Sigmoid colon (tissue), 7 donors: ENCODE measurements around the gene C10orf62. TPM values are rescaled to one million over a fixed set of nuclear protein-coding genes. Genes with fewer than 3 reads are reported as not detected.

Experiments used
- DNase-seq: peaks from one replicate; pipeline ENCODE4 v3.0.0-alpha.2; 2019
- H3K27ac ChIP-seq, 4 donors: fragments of 200-600 bp; sonication (generic); one replicate each; pipeline ENCODE4 v1.5.1; 2016 to 2019; ENCODE audit warnings: mild to moderate bottlenecking in 1 of 4
- H3K27me3 ChIP-seq, 3 donors: fragments of 200-600 bp; sonication (generic); one replicate each; pipeline ENCODE4 v1.5.1; 2019; ENCODE audit warnings: mild to moderate bottlenecking in 1 of 3
- H3K36me3 ChIP-seq, 4 donors: fragments of 200-600 bp; sonication (generic); one replicate each; pipeline ENCODE4 v1.5.1; 2016 to 2019
- H3K4me1 ChIP-seq, 4 donors: fragments of 200-600 bp; sonication (generic); one replicate each; pipeline ENCODE4 v1.5.1; 2017 to 2019
- H3K4me3 ChIP-seq, 4 donors: fragments of 200-600 bp; sonication (generic); one replicate each; pipeline ENCODE4 v1.5.1; 2017 to 2019; ENCODE audit warnings: mild to moderate bottlenecking in 2 of 4, moderate library complexity in 1 of 4
- H3K9me3 ChIP-seq, 4 donors: fragments of 200-600 bp in 3 of 4; sonication (generic) in 3 of 4; one replicate each; pipeline versions ENCODE4 v1.5.1 to v1.6.1; 2013 to 2019
- EP300 ChIP-seq, 4 donors: sonication (generic); formaldehyde crosslinking; IDR thresholded peaks; one replicate each; pipeline ENCODE4 v1.6.1; 2017; ENCODE audit warnings: antibody characterized with exemption in 4 of 4
- POLR2A ChIP-seq, 2 donors: fragments of 450-650 bp; IDR thresholded peaks; one replicate each; pipeline ENCODE4 v1.6.1; 2016; ENCODE audit warnings: antibody characterized with exemption in 2 of 2, mild to moderate bottlenecking in 2 of 2, moderate library complexity in 2 of 2
- POLR2AphosphoS5 ChIP-seq, 4 donors: sonication (generic); formaldehyde crosslinking; IDR thresholded peaks; one replicate each; pipeline ENCODE4 v1.6.1; 2017; ENCODE audit warnings: antibody characterized with exemption in 4 of 4
- WGBS, 2 donors: extraction: QIAGEN DNeasy Blood & Tissue Kit; methylation state at CpG; one replicate each; pipeline ENCODE4 v1.1.7; 2013; 5-methylcytosine and 5-hydroxymethylcytosine counted together
- intact Hi-C: fragments of 100-400 bp; cut with DNase I; formaldehyde crosslinking; loops from one replicate; pipeline ENCODE4 v1.15.1; 2023
- polyA plus RNA-seq, 3 donors: library from polyadenylated mRNA; stranded (reverse); fragments of 200-250 nt; gene quantifications; one replicate each; pipeline ENCODE4 v1.2.3, GENCODE V29; 2013
- total RNA-seq, 4 donors: library from RNA; depleted of rRNA; stranded (reverse); fragments of >200 nt; gene quantifications; one replicate each; pipeline ENCODE4 v1.1.0, GENCODE V29; 2016
- TF ChIP-seq, protein P1 (sequence below), 4 experiments: fragments of 450-650 bp in 3 of 4; fragments of 200-600 bp in 1 of 4; IDR thresholded peaks; one replicate each; pipeline ENCODE4 v1.5.1; 2016 to 2019; ENCODE audit warnings: antibody characterized with exemption in 4 of 4, mild to moderate bottlenecking in 3 of 4, moderate library complexity in 2 of 4
- donor health status: healthy with polysubstance abuse.
- donor health status: Bipolar disorder and iron deficiency.
- donor health status: healthy.

Gene C10orf62, protein sequence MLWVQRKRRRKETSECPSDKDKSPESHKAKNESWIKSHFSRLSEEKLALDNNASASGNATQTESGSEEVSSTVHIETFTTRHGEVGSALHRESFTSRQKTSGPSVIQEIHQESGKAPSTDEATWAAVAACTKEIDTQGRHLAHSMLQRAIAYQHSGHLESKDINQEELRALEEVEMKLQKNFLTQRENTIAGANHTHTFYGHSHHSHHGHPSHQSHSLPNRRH
- total RNA-seq (not detected), polyA plus RNA-seq (not detected)

- Histone ChIP-seq H3K4me1 (peaks cover 0 to 11% (median 10%) of the 10 kb centered on the region in 4 donors), H3K9me3 (no peaks in the 10 kb centered on the region), H3K27ac (no peak within 1 kb of the TSS), H3K4me3 (no peak within 1 kb of the TSS), H3K36me3 (no peaks in the 10 kb centered on the region), H3K27me3 (no peaks in the 10 kb centered on the region)
- no peak for DNase-seq
- 73 to 90% methylated on average over 3 of the region's 3 CpGs for WGBS, 2 donors
- intact Hi-C loops: no loop called here
- TF ChIP-seq EP300 (IDR thresholded peaks at IDR 0.05): no peak
These were observed at the start of gene C10orf62 for GRCh38 chr10:97589479-97589878. C10orf62 (plus strand) TSS chr10:97589721; CDS start chr10:97589898, 177 bp downstream.

- 93% methylated on average over 14 of the region's 14 CpGs for WGBS, 2 donors
These were observed 48.6 kb upstream of the C10orf62 start for GRCh38 chr10:97540669-97541500.

GRCh38 chr10:97542169-97543024, 47.1 kb upstream of the C10orf62 start:
- intact Hi-C loops: no loop called here
- Histone ChIP-seq H3K27ac (peak overlapping the region; percentile 77 to 88 (median 81)), H3K27me3 (no peaks in the 10 kb centered on the region), H3K4me1 (peaks cover 0 to 36% (median 32%) of the 10 kb centered on the region in 4 donors), H3K4me3 (no peak overlapping the region), H3K36me3 (no peaks in the 10 kb centered on the region), H3K9me3 (no peaks in the 10 kb centered on the region)
- 75 to 77% methylated on average over 9 of the region's 9 CpGs for WGBS, 2 donors
- TF ChIP-seq EP300 (IDR thresholded peaks at IDR 0.05): no peak
- peak; percentile 60 to 65 (median 62) for TF ChIP-seq POLR2AphosphoS5 (IDR thresholded peaks at IDR 0.05)
- peak; percentile 91 for DNase-seq

More at GRCh38 chr10:97540669-97541500, 48.6 kb upstream of the C10orf62 start:
- H3K36me3 ChIP-seq: no peaks in the 10 kb centered on the region
- intact Hi-C loops: no loop called here
- no peak for TF ChIP-seq POLR2A (IDR thresholded peaks at IDR 0.05)
- TF ChIP-seq EP300 (IDR thresholded peaks at IDR 0.05): no peak
- TF ChIP-seq, protein P1, sequence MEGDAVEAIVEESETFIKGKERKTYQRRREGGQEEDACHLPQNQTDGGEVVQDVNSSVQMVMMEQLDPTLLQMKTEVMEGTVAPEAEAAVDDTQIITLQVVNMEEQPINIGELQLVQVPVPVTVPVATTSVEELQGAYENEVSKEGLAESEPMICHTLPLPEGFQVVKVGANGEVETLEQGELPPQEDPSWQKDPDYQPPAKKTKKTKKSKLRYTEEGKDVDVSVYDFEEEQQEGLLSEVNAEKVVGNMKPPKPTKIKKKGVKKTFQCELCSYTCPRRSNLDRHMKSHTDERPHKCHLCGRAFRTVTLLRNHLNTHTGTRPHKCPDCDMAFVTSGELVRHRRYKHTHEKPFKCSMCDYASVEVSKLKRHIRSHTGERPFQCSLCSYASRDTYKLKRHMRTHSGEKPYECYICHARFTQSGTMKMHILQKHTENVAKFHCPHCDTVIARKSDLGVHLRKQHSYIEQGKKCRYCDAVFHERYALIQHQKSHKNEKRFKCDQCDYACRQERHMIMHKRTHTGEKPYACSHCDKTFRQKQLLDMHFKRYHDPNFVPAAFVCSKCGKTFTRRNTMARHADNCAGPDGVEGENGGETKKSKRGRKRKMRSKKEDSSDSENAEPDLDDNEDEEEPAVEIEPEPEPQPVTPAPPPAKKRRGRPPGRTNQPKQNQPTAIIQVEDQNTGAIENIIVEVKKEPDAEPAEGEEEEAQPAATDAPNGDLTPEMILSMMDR (IDR thresholded peaks at IDR 0.05): no peak
- no peak for TF ChIP-seq POLR2AphosphoS5 (IDR thresholded peaks at IDR 0.05)
- no peaks in the 10 kb centered on the region for H3K9me3 ChIP-seq
- H3K4me3 ChIP-seq: no peak overlapping the region
- H3K27me3 ChIP-seq: no peaks in the 10 kb centered on the region
- DNase-seq: peak; percentile 56
- peaks cover 0 to 30% (median 28%) of the 10 kb centered on the region in 4 donors for H3K4me1 ChIP-seq
- peak overlapping the region in 3 of 4 donors; percentile 18 to 88 (median 82) for H3K27ac ChIP-seq

DNA sequence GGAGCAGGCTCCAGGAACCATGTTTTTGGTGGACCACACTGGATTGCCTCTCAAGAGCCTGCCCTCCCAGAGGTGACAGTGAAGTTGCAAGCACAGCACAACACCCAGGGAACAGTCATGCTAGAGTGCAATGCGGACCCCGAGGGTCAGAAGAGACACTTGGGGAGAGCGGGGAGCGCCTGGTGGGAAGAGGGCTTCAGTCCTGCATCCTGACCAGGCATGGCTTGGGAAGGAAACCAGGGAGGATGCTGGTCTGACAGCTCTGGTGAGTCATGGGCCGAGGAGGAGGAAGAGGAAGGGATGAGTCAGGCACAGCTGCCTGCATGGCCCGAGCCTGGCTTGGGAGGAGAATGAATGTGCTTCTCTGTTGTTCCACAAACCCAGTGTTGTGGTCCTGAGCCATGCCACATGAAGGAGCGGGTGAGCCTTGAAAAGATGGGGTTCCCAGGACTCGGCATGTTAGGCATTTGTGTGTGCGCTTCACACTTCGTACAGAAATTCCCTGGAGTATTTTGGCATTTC, 46.4 kb upstream of the C10orf62 start:
- WGBS, 2 donors: 53 to 71% methylated on average over 10 of the region's 10 CpGs
- H3K4me1 ChIP-seq: peaks cover 0 to 37% (median 32%) of the 10 kb centered on the region in 4 donors
- no peaks in the 10 kb centered on the region for H3K9me3 ChIP-seq
- TF ChIP-seq POLR2A (IDR thresholded peaks at IDR 0.05) (no peak), POLR2AphosphoS5 (IDR thresholded peaks at IDR 0.05) (peak; percentile 39 to 82 (median 59))
- peak overlapping the region; percentile 77 to 88 (median 81) for H3K27ac ChIP-seq
- H3K4me3 ChIP-seq: no peak overlapping the region
- intact Hi-C loops: no loop called here
- DNase-seq: peak; percentile 93
- no peaks in the 10 kb centered on the region for H3K27me3 ChIP-seq
- H3K36me3 ChIP-seq: no peaks in the 10 kb centered on the region

GRCh38 chr10:97546456-97547270, 42.9 kb upstream of the C10orf62 start:
- DNase-seq: no peak
- 86 to 90% methylated on average over 18 of the region's 18 CpGs for WGBS, 2 donors
- peaks cover 0 to 40% (median 29%) of the 10 kb centered on the region in 4 donors for H3K4me1 ChIP-seq
- H3K4me3 ChIP-seq: no peak overlapping the region
- H3K36me3 ChIP-seq: no peaks in the 10 kb centered on the region
- H3K9me3 ChIP-seq: no peaks in the 10 kb centered on the region
- no peaks in the 10 kb centered on the region for H3K27me3 ChIP-seq
- H3K27ac ChIP-seq: no peak overlapping the region
- TF ChIP-seq EP300 (IDR thresholded peaks at IDR 0.05) (no peak), POLR2A (IDR thresholded peaks at IDR 0.05) (no peak), POLR2AphosphoS5 (IDR thresholded peaks at IDR 0.05) (no peak)
- TF ChIP-seq, protein P1 (IDR thresholded peaks at IDR 0.05): no peak
- intact Hi-C loops: no loop called here
